Neural crest cell (in vitro differentiated cells): ENCODE data around the gene PANX2. TPM values are rescaled to one million over a fixed set of nuclear protein-coding genes. Genes with fewer than 3 reads are reported as not detected.
A peak's percentile ranks its signal among the peaks of the same experiment; 100 is the strongest.

Experiments
- DNase-seq: peaks from one replicate; pipeline ENCODE4 v3.0.0; 2021; ENCODE audit warnings: low read depth, mixed read lengths, low spot score
- H3K27ac Mint-ChIP-seq: one replicate; pipeline ENCODE4 v1.8.0; 2021; ENCODE audit warnings: mild to moderate bottlenecking, mixed read lengths; ENCODE audit not compliant: unreplicated experiment
- H3K27me3 Mint-ChIP-seq: 2 replicates; pipeline ENCODE4 v1.8.0; 2021; ENCODE audit warnings: low read depth, mild to moderate bottlenecking, mixed read lengths
- H3K36me3 Mint-ChIP-seq: 2 replicates; pipeline ENCODE4 v1.8.0; 2021; ENCODE audit warnings: low read depth, mild to moderate bottlenecking, mixed read lengths
- H3K4me1 Mint-ChIP-seq: 2 replicates; pipeline ENCODE4 v1.8.0; 2021; ENCODE audit warnings: mixed read lengths
- H3K4me3 Mint-ChIP-seq: one replicate; pipeline ENCODE4 v1.8.0; 2021; ENCODE audit warnings: mild to moderate bottlenecking, mixed read lengths
- H3K9me3 Mint-ChIP-seq: 2 replicates; pipeline ENCODE4 v1.8.0; 2021; ENCODE audit warnings: mixed read lengths
- total RNA-seq: library from RNA; stranded (reverse); gene quantifications from 2 replicates; pipeline ENCODE4 v1.2.1, GENCODE V29; 2021
- TF ChIP-seq, protein P1 (sequence below): fragments of 200-600 bp; sonication (generic); conservative IDR thresholded peaks from 2 replicates; pipeline ENCODE4 v1.5.0; 2021; ENCODE audit warnings: antibody characterized with exemption, mild to moderate bottlenecking

The PANX2 gene
- total RNA-seq, 1 donor from 2014 or later, result 2.5 TPM

DNA sequence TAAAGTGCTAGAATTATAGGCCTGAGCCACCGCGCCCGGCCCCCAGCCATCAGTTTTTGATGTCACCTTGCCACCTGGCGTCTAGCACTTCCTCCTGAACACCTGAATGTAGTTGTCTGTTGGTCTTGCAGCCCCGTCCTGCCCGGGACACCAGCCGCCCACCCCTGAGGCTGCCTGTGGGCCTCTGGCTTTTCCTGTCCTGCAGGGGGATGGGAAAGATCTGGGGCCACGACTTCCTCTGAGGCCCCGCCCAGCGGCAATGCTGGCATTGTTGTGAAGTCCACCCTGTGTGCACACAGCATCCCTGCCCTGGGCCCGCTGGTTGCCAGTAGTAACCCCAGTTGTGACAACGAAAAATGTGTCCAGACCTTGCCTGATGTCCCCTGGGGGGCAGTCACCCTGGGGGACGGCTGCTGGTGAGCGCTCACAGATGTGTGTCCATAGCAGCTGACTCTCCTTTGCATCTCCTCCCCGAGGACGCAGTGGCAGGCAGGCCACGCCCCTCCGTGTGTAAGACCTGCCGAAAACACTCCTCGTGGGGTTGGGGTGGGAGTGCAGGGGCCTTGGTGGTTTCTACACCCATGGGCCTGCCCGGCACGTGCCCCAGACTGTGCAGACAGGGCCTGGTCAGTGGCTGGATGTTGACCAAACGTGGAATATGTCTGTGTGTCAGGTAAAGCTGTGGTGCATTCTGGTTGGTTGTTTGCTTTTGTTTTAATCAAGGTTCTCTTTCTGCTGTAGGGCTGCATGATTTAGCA, 37.0 kb downstream of the PANX2 start:
- H3K4me1 Mint-ChIP-seq, result peaks cover 17% of the 10 kb centered on the region
- no peak for DNase-seq
- no peak overlapping the region for H3K27ac Mint-ChIP-seq
- H3K27me3 Mint-ChIP-seq, result peaks cover 4% of the 10 kb centered on the region
- H3K4me3 Mint-ChIP-seq, result peak overlapping the region; percentile 38
- TF ChIP-seq, protein P1, sequence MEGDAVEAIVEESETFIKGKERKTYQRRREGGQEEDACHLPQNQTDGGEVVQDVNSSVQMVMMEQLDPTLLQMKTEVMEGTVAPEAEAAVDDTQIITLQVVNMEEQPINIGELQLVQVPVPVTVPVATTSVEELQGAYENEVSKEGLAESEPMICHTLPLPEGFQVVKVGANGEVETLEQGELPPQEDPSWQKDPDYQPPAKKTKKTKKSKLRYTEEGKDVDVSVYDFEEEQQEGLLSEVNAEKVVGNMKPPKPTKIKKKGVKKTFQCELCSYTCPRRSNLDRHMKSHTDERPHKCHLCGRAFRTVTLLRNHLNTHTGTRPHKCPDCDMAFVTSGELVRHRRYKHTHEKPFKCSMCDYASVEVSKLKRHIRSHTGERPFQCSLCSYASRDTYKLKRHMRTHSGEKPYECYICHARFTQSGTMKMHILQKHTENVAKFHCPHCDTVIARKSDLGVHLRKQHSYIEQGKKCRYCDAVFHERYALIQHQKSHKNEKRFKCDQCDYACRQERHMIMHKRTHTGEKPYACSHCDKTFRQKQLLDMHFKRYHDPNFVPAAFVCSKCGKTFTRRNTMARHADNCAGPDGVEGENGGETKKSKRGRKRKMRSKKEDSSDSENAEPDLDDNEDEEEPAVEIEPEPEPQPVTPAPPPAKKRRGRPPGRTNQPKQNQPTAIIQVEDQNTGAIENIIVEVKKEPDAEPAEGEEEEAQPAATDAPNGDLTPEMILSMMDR, result no peak
- H3K36me3 Mint-ChIP-seq, result peaks cover 26% of the 10 kb centered on the region
- no peaks in the 10 kb centered on the region for H3K9me3 Mint-ChIP-seq

DNA sequence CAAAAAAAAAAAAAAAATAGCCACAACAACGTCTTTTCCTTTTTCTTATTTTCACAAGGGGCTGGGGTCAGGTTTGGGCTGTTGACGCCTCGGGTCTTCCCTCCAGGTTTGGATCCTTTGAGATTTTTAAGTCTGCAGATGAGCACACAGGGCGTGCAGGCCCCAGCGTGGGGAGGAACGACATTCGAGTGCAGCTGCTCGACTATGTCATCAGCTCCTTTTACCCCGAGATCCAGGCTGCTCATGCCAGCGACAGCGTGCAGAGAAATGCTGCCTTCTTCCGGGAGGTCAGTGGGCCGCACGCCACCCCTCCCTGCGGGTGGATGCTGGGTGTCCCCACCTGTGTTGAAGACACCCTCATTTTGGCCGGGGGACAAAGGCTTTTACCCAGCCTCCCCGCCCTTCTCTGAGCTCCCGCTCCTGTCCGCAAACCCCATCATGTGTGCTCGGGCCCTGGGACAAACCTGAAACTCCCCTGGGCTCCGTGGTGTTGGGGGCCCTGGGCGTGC, 38.0 kb downstream of the PANX2 start:
- no peak overlapping the region for H3K27ac Mint-ChIP-seq
- peaks cover 26% of the 10 kb centered on the region for H3K36me3 Mint-ChIP-seq
- TF ChIP-seq, protein P1, result no peak
- H3K9me3 Mint-ChIP-seq, result no peaks in the 10 kb centered on the region
- peak overlapping the region; percentile 23 for H3K4me3 Mint-ChIP-seq
- peaks cover 4% of the 10 kb centered on the region for H3K27me3 Mint-ChIP-seq
- H3K4me1 Mint-ChIP-seq, result peaks cover 15% of the 10 kb centered on the region
- DNase-seq, result no peak

DNA sequence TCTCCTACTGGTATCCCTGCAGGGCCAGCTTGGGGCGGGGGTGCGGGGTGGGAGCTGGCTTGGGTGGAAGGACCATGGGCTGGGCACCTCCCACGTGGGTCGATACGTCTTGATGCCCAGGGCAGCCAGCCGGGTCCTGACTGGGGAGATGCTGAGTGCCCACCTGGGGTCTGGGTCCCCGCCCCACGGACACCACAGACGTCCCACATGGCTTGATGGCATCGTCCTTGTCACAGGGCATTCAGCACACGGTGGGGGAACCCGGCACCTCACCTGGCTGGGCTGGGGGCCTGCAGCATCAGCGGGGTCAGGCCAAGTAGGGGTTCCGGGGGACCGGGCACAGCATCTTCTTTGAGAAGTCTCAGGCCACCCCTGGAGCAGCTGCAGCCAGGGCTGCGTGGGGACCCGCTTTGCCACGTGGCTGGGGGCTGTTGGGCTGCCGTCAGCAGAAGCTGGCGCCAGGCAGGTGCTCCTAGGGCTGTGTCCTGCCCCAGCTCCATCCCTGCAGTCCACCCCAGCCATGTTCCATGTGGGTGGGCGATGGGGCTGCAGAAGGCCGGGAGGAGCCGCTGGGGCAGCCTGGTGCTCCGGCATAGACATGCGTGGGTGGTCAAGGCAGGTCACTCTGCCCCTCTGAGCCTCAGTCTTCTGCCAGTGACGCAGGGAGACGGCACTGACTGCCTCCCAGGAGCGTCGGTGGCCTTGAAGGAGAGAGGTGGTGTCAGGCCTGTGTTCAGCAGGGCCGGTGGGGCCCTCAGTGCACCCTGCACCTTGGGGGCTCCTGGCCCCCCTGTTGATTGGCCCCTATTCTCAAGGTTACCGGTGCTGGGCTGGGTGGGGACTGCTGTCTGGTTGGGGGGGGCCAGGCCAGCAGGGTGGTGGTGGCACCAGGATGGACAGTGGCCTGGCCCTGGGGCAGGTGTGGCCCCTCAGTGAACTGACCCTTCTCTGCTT, 38.7 kb downstream of the PANX2 start:
- no peak for DNase-seq
- Mint-ChIP-seq H3K27me3 (peaks cover 4% of the 10 kb centered on the region), H3K36me3 (peaks cover 24% of the 10 kb centered on the region), H3K27ac (no peak overlapping the region), H3K4me3 (peak overlapping the region; percentile 77), H3K4me1 (peaks cover 15% of the 10 kb centered on the region), H3K9me3 (no peaks in the 10 kb centered on the region)
- TF ChIP-seq, protein P1, result no peak

DNA sequence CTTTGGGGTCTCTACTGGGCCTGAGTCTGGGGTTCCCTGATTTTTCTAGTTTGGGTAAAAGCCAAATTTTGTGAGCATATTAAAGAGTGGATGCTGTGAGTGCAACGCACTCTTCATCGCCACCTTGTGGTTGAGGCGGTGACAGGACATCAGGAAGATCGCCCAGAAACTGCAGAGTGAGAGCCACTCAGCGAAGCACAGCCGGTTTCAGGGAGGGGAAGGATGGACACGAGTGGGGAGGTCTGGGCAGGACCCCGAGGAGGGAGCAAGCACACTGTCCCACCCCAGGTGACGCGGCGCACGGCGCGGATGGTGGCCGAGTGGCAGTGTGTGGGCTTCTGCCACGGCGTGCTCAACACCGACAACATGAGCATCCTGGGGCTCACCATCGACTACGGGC, 39.4 kb downstream of the PANX2 start:
- peak overlapping the region; percentile 77 for H3K4me3 Mint-ChIP-seq
- DNase-seq, result peak; percentile 71
- peaks cover 13% of the 10 kb centered on the region for H3K4me1 Mint-ChIP-seq
- peaks cover 27% of the 10 kb centered on the region for H3K36me3 Mint-ChIP-seq
- H3K9me3 Mint-ChIP-seq, result no peaks in the 10 kb centered on the region
- no peak overlapping the region for H3K27ac Mint-ChIP-seq
- TF ChIP-seq, protein P1, result peak; percentile 88
- peaks cover 4% of the 10 kb centered on the region for H3K27me3 Mint-ChIP-seq

DNA sequence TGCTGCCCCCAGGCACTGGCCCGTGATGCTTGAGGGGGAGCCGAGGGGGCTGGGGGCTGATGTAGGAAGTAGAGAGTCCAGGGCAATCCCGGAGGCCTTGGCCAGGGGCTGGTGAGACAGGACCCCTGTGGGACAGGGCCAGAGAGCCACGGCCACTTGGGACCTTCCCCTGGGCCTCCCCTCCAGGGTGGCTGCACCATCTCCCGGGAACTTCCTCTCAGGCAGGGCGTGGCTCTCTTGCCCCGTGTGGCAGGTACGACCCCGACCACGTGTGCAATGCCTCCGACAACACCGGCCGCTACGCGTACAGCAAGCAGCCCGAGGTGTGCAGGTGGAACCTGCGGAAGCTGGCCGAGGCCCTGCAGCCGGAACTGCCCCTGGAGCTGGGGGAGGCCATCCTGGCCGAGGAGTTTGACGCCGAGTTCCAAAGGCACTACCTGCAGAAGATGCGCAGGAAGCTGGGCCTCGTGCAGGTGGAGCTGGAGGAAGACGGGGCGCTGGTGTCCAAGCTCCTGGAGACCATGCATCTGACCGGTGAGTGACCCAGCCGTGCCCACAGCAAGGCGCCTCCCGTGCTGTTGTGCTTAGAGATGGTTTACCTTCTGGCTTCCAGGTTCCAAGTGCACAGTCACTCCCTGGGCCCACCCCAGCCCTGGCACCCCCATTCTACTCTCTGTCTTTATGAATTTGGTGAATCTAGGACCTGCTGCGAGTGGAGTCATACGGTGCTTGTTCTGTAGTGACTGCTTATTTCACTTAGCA, 40.0 kb downstream of the PANX2 start:
- Mint-ChIP-seq H3K9me3 (no peaks in the 10 kb centered on the region), H3K36me3 (peaks cover 28% of the 10 kb centered on the region), H3K27ac (no peak overlapping the region)

More for the DNA sequence above, 40.0 kb downstream of the PANX2 start:
- Mint-ChIP-seq H3K4me3 (no peak overlapping the region), H3K4me1 (peaks cover 9% of the 10 kb centered on the region), H3K27me3 (peaks cover 4% of the 10 kb centered on the region)
- TF ChIP-seq, protein P1, result no peak
- no peak for DNase-seq
